Sigmoid colon (tissue), 4 donors: ENCODE results near the gene PEAR1.

Experiments used
- EP300 ChIP-seq, 4 donors: sonication (generic); formaldehyde crosslinking; IDR thresholded peaks; one replicate each; pipeline ENCODE4 v1.6.1; 2017; ENCODE audit warnings: antibody characterized with exemption in 4 of 4
- POLR2A ChIP-seq, 2 donors: fragments of 450-650 bp; IDR thresholded peaks; one replicate each; pipeline ENCODE4 v1.6.1; 2016; ENCODE audit warnings: antibody characterized with exemption in 2 of 2, mild to moderate bottlenecking in 2 of 2, moderate library complexity in 2 of 2
- POLR2AphosphoS5 ChIP-seq, 4 donors: sonication (generic); formaldehyde crosslinking; IDR thresholded peaks; one replicate each; pipeline ENCODE4 v1.6.1; 2017; ENCODE audit warnings: antibody characterized with exemption in 4 of 4
- TF ChIP-seq, protein P1 (sequence below), 4 experiments: fragments of 450-650 bp in 3 of 4; fragments of 200-600 bp in 1 of 4; IDR thresholded peaks; one replicate each; pipeline ENCODE4 v1.5.1; 2016 to 2019; ENCODE audit warnings: antibody characterized with exemption in 4 of 4, mild to moderate bottlenecking in 3 of 4, moderate library complexity in 2 of 4

DNA sequence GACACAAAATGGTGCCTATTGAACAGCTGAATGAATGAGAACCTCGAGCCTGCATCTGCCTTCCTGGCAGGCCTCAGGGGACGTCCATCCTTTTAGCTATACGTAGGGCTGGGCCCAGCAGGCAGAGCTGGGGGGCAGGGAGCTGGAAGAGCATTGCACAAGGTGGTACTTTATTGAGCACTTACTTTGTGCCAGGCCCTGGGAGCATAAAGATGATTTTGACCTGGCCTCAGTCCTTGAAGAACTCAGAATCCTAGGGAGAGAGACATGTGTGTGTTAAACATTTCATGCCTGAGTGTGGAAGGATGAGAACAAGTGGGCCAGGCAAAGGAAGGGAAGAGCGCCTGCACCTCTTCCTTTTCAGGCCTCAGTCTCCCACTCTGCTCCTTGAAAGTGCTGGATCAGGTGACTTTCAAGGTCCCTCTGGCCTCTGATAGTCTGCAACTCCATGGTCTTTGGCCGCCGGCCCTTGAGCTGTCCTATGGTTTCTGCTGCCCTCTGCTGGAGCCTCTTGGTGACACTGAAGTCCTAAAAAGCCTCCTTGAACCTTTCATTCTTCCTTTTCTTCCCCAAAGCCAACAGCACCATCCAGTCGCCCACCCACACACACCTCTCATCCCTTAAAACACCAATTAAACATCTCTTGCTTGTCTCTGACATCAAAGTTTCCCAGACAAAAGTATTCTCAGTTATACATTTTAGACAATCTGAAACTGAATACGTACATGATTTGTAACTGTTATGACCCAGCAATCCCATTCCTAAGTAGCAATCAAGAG is 3.5 kb upstream of the PEAR1 start:
- TF ChIP-seq, protein P1, sequence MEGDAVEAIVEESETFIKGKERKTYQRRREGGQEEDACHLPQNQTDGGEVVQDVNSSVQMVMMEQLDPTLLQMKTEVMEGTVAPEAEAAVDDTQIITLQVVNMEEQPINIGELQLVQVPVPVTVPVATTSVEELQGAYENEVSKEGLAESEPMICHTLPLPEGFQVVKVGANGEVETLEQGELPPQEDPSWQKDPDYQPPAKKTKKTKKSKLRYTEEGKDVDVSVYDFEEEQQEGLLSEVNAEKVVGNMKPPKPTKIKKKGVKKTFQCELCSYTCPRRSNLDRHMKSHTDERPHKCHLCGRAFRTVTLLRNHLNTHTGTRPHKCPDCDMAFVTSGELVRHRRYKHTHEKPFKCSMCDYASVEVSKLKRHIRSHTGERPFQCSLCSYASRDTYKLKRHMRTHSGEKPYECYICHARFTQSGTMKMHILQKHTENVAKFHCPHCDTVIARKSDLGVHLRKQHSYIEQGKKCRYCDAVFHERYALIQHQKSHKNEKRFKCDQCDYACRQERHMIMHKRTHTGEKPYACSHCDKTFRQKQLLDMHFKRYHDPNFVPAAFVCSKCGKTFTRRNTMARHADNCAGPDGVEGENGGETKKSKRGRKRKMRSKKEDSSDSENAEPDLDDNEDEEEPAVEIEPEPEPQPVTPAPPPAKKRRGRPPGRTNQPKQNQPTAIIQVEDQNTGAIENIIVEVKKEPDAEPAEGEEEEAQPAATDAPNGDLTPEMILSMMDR (IDR thresholded peaks at IDR 0.05) = peak; percentile 46 to 75 (median 68)
- no peak for TF ChIP-seq POLR2A (IDR thresholded peaks at IDR 0.05)
- no peak for TF ChIP-seq POLR2AphosphoS5 (IDR thresholded peaks at IDR 0.05)
- TF ChIP-seq EP300 (IDR thresholded peaks at IDR 0.05) = no peak
